Measurements from ENCODE around the gene PTPRC.

PTPRC gene

DNA sequence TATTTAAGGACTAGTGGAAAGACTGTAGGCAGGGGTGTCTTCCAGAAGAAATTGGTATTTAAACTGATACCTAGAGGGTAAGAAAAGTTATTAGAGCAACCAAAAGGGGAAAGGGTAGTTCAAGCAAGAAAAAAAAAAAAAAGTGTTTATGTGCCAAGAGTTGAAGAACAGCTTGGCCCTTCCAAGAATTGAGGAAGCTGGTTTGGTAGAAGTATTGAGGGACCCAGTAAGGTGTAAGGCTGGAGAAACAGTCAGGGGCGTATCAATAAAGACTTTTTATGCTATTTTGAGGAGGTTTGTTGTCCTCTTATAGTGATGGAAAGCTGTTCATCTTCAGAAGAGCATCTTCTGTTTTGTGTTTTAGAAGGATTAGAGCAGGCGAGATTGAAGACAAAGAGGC lies 108.3 kb downstream of the PTPRC start:
- Mint-ChIP-seq H3K36me3 (ENCODE audit: low read depth) (peaks cover 40% of the 10 kb centered on the region), H3K27ac (no peak overlapping the region), H3K9me3 (no peaks in the 10 kb centered on the region), H3K27me3 (no peaks in the 10 kb centered on the region), H3K4me3 (no peak overlapping the region), H3K4me1 (peaks cover 19% of the 10 kb centered on the region)
- no peak for ATAC-seq
- DNase-seq = no peak

GRCh38 chr1:198749279-198749678 lies 110.4 kb downstream of the PTPRC start:
- Mint-ChIP-seq H3K27ac (no peak overlapping the region), H3K4me3 (no peak overlapping the region), H3K9me3 (no peaks in the 10 kb centered on the region), H3K4me1 (peaks cover 11% of the 10 kb centered on the region), H3K36me3 (ENCODE audit: low read depth) (peaks cover 40% of the 10 kb centered on the region), H3K27me3 (no peaks in the 10 kb centered on the region)
- peak; percentile 52 for ATAC-seq
- DNase-seq = no peak

DNA sequence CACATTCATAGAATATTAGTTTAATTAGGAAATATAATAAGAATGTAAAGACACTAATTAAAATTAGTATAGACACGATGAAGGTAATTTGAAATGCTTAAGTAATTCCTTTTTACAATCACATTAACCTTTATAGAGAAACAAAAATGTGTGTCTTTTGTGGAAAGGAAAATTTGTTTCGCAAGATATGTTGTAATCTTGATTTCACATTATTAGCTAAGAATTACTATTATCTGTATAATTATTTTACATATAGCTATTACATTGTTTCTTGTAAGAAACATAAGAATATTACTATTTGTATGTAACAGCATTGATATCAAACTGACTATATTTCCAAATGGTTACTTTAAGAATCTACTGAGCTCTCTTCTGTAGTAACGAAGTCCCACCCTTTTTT lies 111.2 kb downstream of the PTPRC start:
- H3K27me3 Mint-ChIP-seq = no peaks in the 10 kb centered on the region
- no peak overlapping the region for H3K27ac Mint-ChIP-seq
- H3K9me3 Mint-ChIP-seq = no peaks in the 10 kb centered on the region
- no peak overlapping the region for H3K4me3 Mint-ChIP-seq
- no peak for ATAC-seq
- H3K4me1 Mint-ChIP-seq = peaks cover 11% of the 10 kb centered on the region
- H3K36me3 Mint-ChIP-seq (ENCODE audit: low read depth) = peaks cover 47% of the 10 kb centered on the region
- DNase-seq = no peak

DNA sequence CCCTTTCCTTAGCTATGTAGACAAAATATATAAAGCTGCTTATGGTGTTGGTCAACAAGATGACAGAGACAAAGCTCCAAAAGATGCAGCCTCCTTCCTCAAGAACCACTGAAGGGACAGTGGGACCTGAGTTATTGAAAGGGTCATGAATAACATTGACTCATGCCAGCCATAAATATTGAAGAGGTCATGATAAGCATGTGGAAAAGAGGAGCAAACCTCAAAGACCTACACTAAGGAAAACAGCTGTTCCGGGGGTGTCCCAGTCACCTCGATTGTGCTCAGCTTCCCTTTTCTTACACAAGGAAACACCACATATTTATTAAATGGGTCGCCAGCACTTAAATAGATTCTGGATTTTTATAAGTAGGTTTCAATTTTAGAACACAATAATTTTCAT lies 112.9 kb downstream of the PTPRC start:
- DNase-seq (no peak), ATAC-seq (no peak)
- Mint-ChIP-seq H3K36me3 (ENCODE audit: low read depth) (peaks cover 55% of the 10 kb centered on the region), H3K4me3 (no peak overlapping the region), H3K4me1 (peaks cover 14% of the 10 kb centered on the region), H3K9me3 (no peaks in the 10 kb centered on the region), H3K27ac (peak overlapping the region; percentile 78), H3K27me3 (no peaks in the 10 kb centered on the region)

GRCh38 chr1:198754670-198755069 lies 115.8 kb downstream of the PTPRC start:
- no peak for ATAC-seq
- peaks cover 46% of the 10 kb centered on the region for H3K36me3 Mint-ChIP-seq (ENCODE audit: low read depth)
- no peak overlapping the region for H3K4me3 Mint-ChIP-seq

GRCh38 chr1:198755715-198756114 lies 116.9 kb downstream of the PTPRC start:
- Mint-ChIP-seq H3K27me3 (no peaks in the 10 kb centered on the region), H3K4me3 (no peak overlapping the region), H3K9me3 (no peaks in the 10 kb centered on the region), H3K36me3 (ENCODE audit: low read depth) (peaks cover 42% of the 10 kb centered on the region), H3K27ac (peak overlapping the region; percentile 19), H3K4me1 (peaks cover 16% of the 10 kb centered on the region)
- DNase-seq = no peak
- no peak for ATAC-seq

More at GRCh38 chr1:198754670-198755069, 115.8 kb downstream of the PTPRC start:
- no peaks in the 10 kb centered on the region for H3K9me3 Mint-ChIP-seq
- no peaks in the 10 kb centered on the region for H3K27me3 Mint-ChIP-seq
- DNase-seq = no peak
- H3K4me1 Mint-ChIP-seq = peaks cover 13% of the 10 kb centered on the region
- H3K27ac Mint-ChIP-seq = no peak overlapping the region

DNA sequence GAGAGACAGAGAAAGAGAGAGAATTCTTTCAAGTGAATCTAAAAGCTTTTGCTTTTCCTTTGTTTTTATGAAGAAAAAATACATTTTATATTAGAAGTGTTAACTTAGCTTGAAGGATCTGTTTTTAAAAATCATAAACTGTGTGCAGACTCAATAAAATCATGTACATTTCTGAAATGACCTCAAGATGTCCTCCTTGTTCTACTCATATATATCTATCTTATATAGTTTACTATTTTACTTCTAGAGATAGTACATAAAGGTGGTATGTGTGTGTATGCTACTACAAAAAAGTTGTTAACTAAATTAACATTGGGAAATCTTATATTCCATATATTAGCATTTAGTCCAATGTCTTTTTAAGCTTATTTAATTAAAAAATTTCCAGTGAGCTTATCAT lies 117.6 kb downstream of the PTPRC start:
- Mint-ChIP-seq H3K4me3 (no peak overlapping the region), H3K4me1 (peaks cover 15% of the 10 kb centered on the region), H3K27me3 (no peaks in the 10 kb centered on the region), H3K36me3 (ENCODE audit: low read depth) (peaks cover 34% of the 10 kb centered on the region), H3K27ac (no peak overlapping the region), H3K9me3 (no peaks in the 10 kb centered on the region)
- DNase-seq (no peak), ATAC-seq (no peak)

DNA sequence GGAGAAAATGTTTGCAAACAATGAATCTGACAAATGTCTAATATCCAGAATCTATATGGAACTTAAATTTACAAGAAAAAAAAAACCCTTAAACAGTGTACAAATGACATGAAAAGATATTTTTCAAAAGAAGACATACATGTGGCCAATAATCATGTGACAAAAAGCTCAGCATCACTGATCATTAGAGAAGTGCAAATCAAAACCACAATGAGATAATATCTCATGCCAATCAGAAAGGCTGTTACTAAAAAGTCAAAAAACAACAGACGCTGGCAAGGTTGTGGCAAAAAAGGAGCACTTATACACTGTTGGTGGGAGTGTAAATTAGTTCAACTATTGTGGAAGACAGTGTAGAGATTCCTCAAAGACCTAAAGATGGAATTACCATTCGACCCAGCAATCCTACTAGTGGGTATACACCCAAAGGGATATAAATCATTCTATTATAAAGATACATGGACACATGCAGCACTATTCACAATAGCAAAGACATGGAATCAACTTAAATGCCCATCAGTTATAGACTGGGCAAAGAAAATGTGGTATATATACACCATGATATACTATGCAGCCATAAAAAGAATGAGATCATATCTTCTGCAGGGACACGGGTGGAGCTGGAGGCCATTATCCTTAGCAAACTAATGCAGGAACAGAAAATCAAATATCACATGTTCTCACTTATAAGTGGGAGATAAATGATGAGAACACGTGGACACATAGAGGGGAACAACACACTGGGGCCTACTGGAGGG lies 123.2 kb downstream of the PTPRC start:
- no peak overlapping the region for H3K4me3 Mint-ChIP-seq
- H3K27me3 Mint-ChIP-seq = no peaks in the 10 kb centered on the region
- peaks cover 48% of the 10 kb centered on the region for H3K4me1 Mint-ChIP-seq
- DNase-seq (no peak), ATAC-seq (no peak)
- no peaks in the 10 kb centered on the region for H3K9me3 Mint-ChIP-seq
- peaks cover 2% of the 10 kb centered on the region for H3K36me3 Mint-ChIP-seq (ENCODE audit: low read depth)
- H3K27ac Mint-ChIP-seq = peak overlapping the region; percentile 50

DNA sequence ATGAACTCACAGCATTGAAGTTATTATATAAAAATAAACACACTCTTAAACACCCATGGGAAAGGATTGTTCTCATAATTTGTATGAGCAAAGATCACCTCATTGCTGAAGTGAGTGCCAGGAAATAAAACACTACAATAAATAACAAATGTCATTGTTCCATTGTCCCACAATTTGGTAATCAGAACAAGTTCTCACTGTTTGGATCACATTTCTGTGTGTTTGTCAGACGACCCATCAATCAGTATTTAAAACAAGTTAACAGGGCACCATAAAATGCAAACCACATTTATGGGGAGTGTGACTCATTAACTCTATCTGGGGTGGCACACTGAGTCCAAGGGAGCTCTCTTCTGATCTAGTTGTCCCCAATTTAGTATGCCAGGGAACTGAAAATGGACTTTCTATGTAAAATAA lies 124.5 kb downstream of the PTPRC start:
- no peak for DNase-seq
- H3K9me3 Mint-ChIP-seq = no peaks in the 10 kb centered on the region
- peaks cover 47% of the 10 kb centered on the region for H3K4me1 Mint-ChIP-seq
- no peak overlapping the region for H3K4me3 Mint-ChIP-seq
- H3K36me3 Mint-ChIP-seq (ENCODE audit: low read depth) = no peaks in the 10 kb centered on the region
- no peaks in the 10 kb centered on the region for H3K27me3 Mint-ChIP-seq
- no peak overlapping the region for H3K27ac Mint-ChIP-seq
- peak; percentile 79 for ATAC-seq

GRCh38 chr1:198764748-198765147 lies 125.9 kb downstream of the PTPRC start:
- no peaks in the 10 kb centered on the region for H3K9me3 Mint-ChIP-seq
- H3K36me3 Mint-ChIP-seq (ENCODE audit: low read depth) = no peaks in the 10 kb centered on the region
- H3K4me3 Mint-ChIP-seq = peak overlapping the region; percentile 30
- peaks cover 47% of the 10 kb centered on the region for H3K4me1 Mint-ChIP-seq
- H3K27me3 Mint-ChIP-seq = no peaks in the 10 kb centered on the region
- ATAC-seq (no peak), DNase-seq (no peak)
- H3K27ac Mint-ChIP-seq = no peak overlapping the region

GRCh38 chr1:198765416-198765815 lies 126.6 kb downstream of the PTPRC start:
- Mint-ChIP-seq H3K27me3 (no peaks in the 10 kb centered on the region), H3K27ac (no peak overlapping the region), H3K9me3 (no peaks in the 10 kb centered on the region), H3K4me1 (peaks cover 43% of the 10 kb centered on the region), H3K36me3 (ENCODE audit: low read depth) (no peaks in the 10 kb centered on the region), H3K4me3 (no peak overlapping the region)
- ATAC-seq = no peak
- DNase-seq = no peak

DNA sequence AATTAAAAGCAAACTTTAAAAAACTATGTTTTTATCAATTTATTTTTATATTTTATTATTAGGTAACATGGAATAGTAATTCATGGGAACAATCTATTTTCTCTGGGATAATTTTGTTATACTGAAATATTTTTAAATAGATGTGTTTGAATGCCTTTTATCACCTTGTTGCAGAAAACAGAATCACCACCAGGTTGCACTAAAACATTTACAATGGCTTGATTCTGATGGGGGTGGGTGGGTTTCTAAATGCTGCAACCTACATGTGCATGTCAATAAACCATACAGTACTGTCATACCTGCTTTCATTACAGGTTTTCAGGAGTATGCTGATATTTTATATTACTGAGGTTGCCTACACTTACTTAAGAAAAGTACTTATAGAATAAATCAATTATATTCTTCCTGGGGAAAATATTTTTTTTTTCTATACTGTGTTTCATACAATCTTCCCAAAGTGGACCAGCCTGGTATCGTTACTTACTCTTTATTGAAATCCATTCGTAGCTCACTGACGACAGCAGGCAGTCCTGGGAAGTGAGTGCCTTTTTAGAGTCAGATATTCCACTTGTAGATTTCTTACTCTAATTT lies 132.8 kb downstream of the PTPRC start:
- H3K4me3 Mint-ChIP-seq = no peak overlapping the region
- peaks cover 13% of the 10 kb centered on the region for H3K4me1 Mint-ChIP-seq
- no peaks in the 10 kb centered on the region for H3K27me3 Mint-ChIP-seq
- H3K27ac Mint-ChIP-seq = no peak overlapping the region
- ATAC-seq = no peak
- H3K36me3 Mint-ChIP-seq (ENCODE audit: low read depth) = no peaks in the 10 kb centered on the region
- DNase-seq = no peak
- no peaks in the 10 kb centered on the region for H3K9me3 Mint-ChIP-seq

GRCh38 chr1:198772626-198773025 lies 133.8 kb downstream of the PTPRC start:
- DNase-seq = no peak
- Mint-ChIP-seq H3K4me3 (no peak overlapping the region), H3K36me3 (ENCODE audit: low read depth) (no peaks in the 10 kb centered on the region), H3K27me3 (no peaks in the 10 kb centered on the region), H3K9me3 (no peaks in the 10 kb centered on the region), H3K27ac (no peak overlapping the region), H3K4me1 (peaks cover 16% of the 10 kb centered on the region)
- no peak for ATAC-seq

- H3K9me3 Mint-ChIP-seq = no peaks in the 10 kb centered on the region
- H3K36me3 Mint-ChIP-seq (ENCODE audit: low read depth) = no peaks in the 10 kb centered on the region
- ATAC-seq = no peak
- H3K27me3 Mint-ChIP-seq = no peaks in the 10 kb centered on the region
- DNase-seq = no peak
- no peak overlapping the region for H3K27ac Mint-ChIP-seq
- peaks cover 16% of the 10 kb centered on the region for H3K4me1 Mint-ChIP-seq
- no peak overlapping the region for H3K4me3 Mint-ChIP-seq
Measured at GRCh38 chr1:198773030-198773429, 134.2 kb downstream of the PTPRC start.

- Mint-ChIP-seq H3K36me3 (ENCODE audit: low read depth) (no peaks in the 10 kb centered on the region), H3K4me1 (peaks cover 16% of the 10 kb centered on the region), H3K27ac (no peak overlapping the region), H3K9me3 (no peaks in the 10 kb centered on the region), H3K4me3 (no peak overlapping the region), H3K27me3 (no peaks in the 10 kb centered on the region)
- DNase-seq (no peak), ATAC-seq (no peak)
Measured at GRCh38 chr1:198773523-198773922, 134.7 kb downstream of the PTPRC start.

Measured in activated naive CD8-positive, alpha-beta T cell treated with anti-CD3 and anti-CD28 coated beads, Interleukin-2, amount 50 U/mL, for 24 hours (primary cell).